GM21515 (cell line): ENCODE data around the gene APP.
"Not testable (repeated sequence)": the region's sequence is repeated elsewhere in the genome, so short reads cannot be mapped to it uniquely, and the experiment has no call there.

Experiments
- ATAC-seq: cut with Tn5 transposase; IDR thresholded peaks from one replicate; pipeline ENCODE4 v1.9.1; 2021; ENCODE audit not compliant: unreplicated experiment

Gene APP

GRCh38 chr21:26025536-26026512, 144.7 kb downstream of the APP start:
- ATAC-seq = no peak

GRCh38 chr21:26023406-26023805, 147.2 kb downstream of the APP start:
- ATAC-seq = not testable (repeated sequence)

GRCh38 chr21:26022598-26023337, 147.8 kb downstream of the APP start:
- not testable (repeated sequence) for ATAC-seq

GRCh38 chr21:26020510-26020909, 150.1 kb downstream of the APP start:
- no peak for ATAC-seq

- ATAC-seq = no peak
These were observed 150.5 kb downstream of the APP start for GRCh38 chr21:26020081-26020480.

- ATAC-seq = no peak
These were observed 151.3 kb downstream of the APP start for GRCh38 chr21:26019236-26019635.

- ATAC-seq = no peak
These were observed 156.6 kb downstream of the APP start for GRCh38 chr21:26013970-26014369.

GRCh38 chr21:26012482-26012881, 158.1 kb downstream of the APP start:
- not testable (repeated sequence) for ATAC-seq

GRCh38 chr21:26011292-26011940, 159.2 kb downstream of the APP start:
- ATAC-seq = no peak

- no peak for ATAC-seq
These were observed 162.5 kb downstream of the APP start for GRCh38 chr21:26007951-26008498.

- ATAC-seq = no peak
These were observed 165.1 kb downstream of the APP start for GRCh38 chr21:26005464-26005863.

GRCh38 chr21:26003404-26003803, 167.2 kb downstream of the APP start:
- no peak for ATAC-seq

- ATAC-seq = no peak
These were observed 169.2 kb downstream of the APP start for GRCh38 chr21:26001356-26001755.

GRCh38 chr21:25999921-26000582, 170.5 kb downstream of the APP start:
- no peak for ATAC-seq

- ATAC-seq = no peak
These were observed 172.6 kb downstream of the APP start for GRCh38 chr21:25997788-25998611.

GRCh38 chr21:25995278-25995677, 175.3 kb downstream of the APP start:
- no peak for ATAC-seq

GRCh38 chr21:25994758-25995163, 175.8 kb downstream of the APP start:
- ATAC-seq = no peak

GRCh38 chr21:25988738-25989137, 181.8 kb downstream of the APP start:
- no peak for ATAC-seq

- no peak for ATAC-seq
These were observed 183.0 kb downstream of the APP start for GRCh38 chr21:25987531-25987930.

GRCh38 chr21:25986928-25987327, 183.6 kb downstream of the APP start:
- no peak for ATAC-seq
